A549 (cell line): ENCODE measurements around the gene CYP2E1. TPM values are rescaled to one million over a fixed set of nuclear protein-coding genes. Genes with fewer than 3 reads are reported as not detected.

Experiments
- ATAC-seq, 2 experiments: fragments of 200-7000 bp in 1 of 2; fragments of >200 bp in 1 of 2; cut with Nextera tagmentation in 1 of 2; cut with Tn5 transposase in 1 of 2; 3 replicates each; pipeline versions ENCODE4 v1.8.0 to v1.9.1; 2018 to 2020; ENCODE audit warnings: mild to moderate bottlenecking in 1 of 2, moderate library complexity in 1 of 2
- CTCF ChIA-PET: fragments of 300-600 bp; sonication (Branson Sonifier 250); formaldehyde crosslinking; extraction: SDS; loops from one replicate; lab custom pipeline; 2021; ENCODE audit warnings: antibody characterized with exemption, inconsistent platforms; lab: Yijun Ruan, JAX
- POLR2A ChIA-PET: fragments of 350-600 bp; formaldehyde crosslinking; extraction: SDS; loops from one replicate; lab custom pipeline; 2021; ENCODE audit warnings: antibody characterized with exemption, inconsistent platforms; lab: Yijun Ruan, JAX
- DNase-seq, 2 experiments: peaks; one replicate each; pipeline versions ENCODE4 v3.0.0 to v3.0.0-alpha.2; 2011 to 2016; ENCODE audit warnings: low read depth in 1 of 2, low spot score in 1 of 2
- FAIRE-seq: peaks from 2 replicates; lab custom pipeline; 2011; peaks lifted over from hg19 to GRCh38; lab: Jason Lieb, UNC
- H3K27ac ChIP-seq, 2 experiments: fragments of >200 bp; sonication (Bioruptor Twin); formaldehyde crosslinking; 3 replicates each; pipeline ENCODE4 v1.5.1; 2016 to 2017
- H3K4me1 ChIP-seq: fragments of >200 bp; sonication (Bioruptor Twin); formaldehyde crosslinking; 3 replicates; pipeline ENCODE4 v1.6.1; 2016
- H3K4me2 ChIP-seq: fragments of >200 bp; sonication (Bioruptor Twin); formaldehyde crosslinking; 3 replicates; pipeline ENCODE4 v1.6.1; 2016
- H3K4me3 ChIP-seq: fragments of >200 bp; sonication (Bioruptor Twin); formaldehyde crosslinking; 3 replicates; pipeline ENCODE4 v1.5.1; 2016
- H3K9me3 ChIP-seq: fragments of >200 bp; sonication (Bioruptor Twin); formaldehyde crosslinking; 3 replicates; pipeline ENCODE4 v1.6.1; 2016
- BCL3 ChIP-seq: fragments of >200 bp; sonication (Bioruptor Twin); formaldehyde crosslinking; IDR thresholded peaks from 3 replicates; pipeline ENCODE4 v1.6.1; 2016
- CBX2 ChIP-seq: fragments of 200-600 bp; sonication (generic); IDR thresholded peaks from 2 replicates; pipeline ENCODE4 v1.6.1; 2016; ENCODE audit warnings: low read depth, mild to moderate bottlenecking, borderline replicate concordance
- CBX8 ChIP-seq: fragments of 200-600 bp; sonication (generic); IDR thresholded peaks from 2 replicates; pipeline ENCODE4 v1.6.1; 2016
- CEBPB ChIP-seq, 2 experiments: fragments of >200 bp in 1 of 2; sonication (Bioruptor Twin) in 1 of 2; formaldehyde crosslinking in 1 of 2; IDR thresholded peaks; 2 replicates each; pipeline ENCODE4 v1.6.1; 2012 to 2016
- EHMT2 ChIP-seq: fragments of 200-600 bp; sonication (generic); IDR thresholded peaks from 2 replicates; pipeline ENCODE4 v1.6.1; 2016; ENCODE audit warnings: antibody characterized with exemption, low read depth, mild to moderate bottlenecking, moderate library complexity
- EP300 ChIP-seq, 2 experiments: fragments of >200 bp; sonication (Bioruptor Twin); formaldehyde crosslinking; IDR thresholded peaks; 2 replicates in 1 of 2; 3 replicates in 1 of 2; pipeline ENCODE4 v1.6.1; 2016 to 2017
- ESRRA ChIP-seq: fragments of 150-350 bp; IDR thresholded peaks from 2 replicates; pipeline ENCODE4 v1.6.1; 2014; ENCODE audit warnings: mild to moderate bottlenecking, low read length, borderline replicate concordance
- FOXS1 ChIP-seq: fragments of 250-450 bp; sonication (Bioruptor Pico); IDR thresholded peaks from 2 replicates; pipeline ENCODE4 v1.5.0; 2020; ENCODE audit warnings: mild to moderate bottlenecking, moderate library complexity
- HDAC2 ChIP-seq: fragments of 200-600 bp; sonication (generic); IDR thresholded peaks from 2 replicates; pipeline ENCODE4 v1.6.1; 2016
- HEYL ChIP-seq: fragments of 250-450 bp; sonication (Bioruptor Pico); IDR thresholded peaks from 2 replicates; pipeline ENCODE4 v1.8.0; 2021; ENCODE audit warnings: mild to moderate bottlenecking, moderate library complexity
- HOXB5 ChIP-seq: fragments of 250-450 bp; sonication (Bioruptor Pico); IDR thresholded peaks from 2 replicates; pipeline ENCODE4 v1.5.0; 2020; ENCODE audit warnings: mild to moderate bottlenecking, moderate library complexity
- JUN ChIP-seq, 2 experiments: fragments of >200 bp; sonication (Bioruptor Twin); formaldehyde crosslinking; IDR thresholded peaks; 2 replicates in 1 of 2; 3 replicates in 1 of 2; pipeline ENCODE4 v1.6.1; 2016 to 2017
- KDM1A ChIP-seq: fragments of 200-600 bp; sonication (generic); IDR thresholded peaks from 2 replicates; pipeline ENCODE4 v1.6.1; 2016; ENCODE audit warnings: low read depth, mild to moderate bottlenecking
- MAFK ChIP-seq: fragments of 450-650 bp; IDR thresholded peaks from 2 replicates; pipeline ENCODE4 v1.6.1; 2014; ENCODE audit not compliant: partially characterized antibody
- MAX ChIP-seq: IDR thresholded peaks from 2 replicates; pipeline ENCODE4 v1.6.1; 2012
- NFE2L2 ChIP-seq: fragments of 150-350 bp; conservative IDR thresholded peaks from 2 replicates; pipeline ENCODE4 v1.6.1; 2014; ENCODE audit warnings: low read length
- NPAS2 ChIP-seq: fragments of 250-450 bp; sonication (Bioruptor Pico); IDR thresholded peaks from 2 replicates; pipeline ENCODE4 v1.8.0; 2022; ENCODE audit warnings: mild to moderate bottlenecking, moderate library complexity, borderline replicate concordance
- NR3C1 ChIP-seq: fragments of >200 bp; sonication (Bioruptor Twin); formaldehyde crosslinking; IDR thresholded peaks from 3 replicates; pipeline ENCODE4 v1.6.1; 2017
- PBX3 ChIP-seq: IDR thresholded peaks from 2 replicates; pipeline ENCODE4 v1.6.1; 2012
- PHF8 ChIP-seq: fragments of 200-600 bp; sonication (generic); IDR thresholded peaks from 2 replicates; pipeline ENCODE4 v1.6.1; 2016; ENCODE audit warnings: low read depth, mild to moderate bottlenecking, antibody characterized with exemption, moderate library complexity, borderline replicate concordance
- RARB ChIP-seq: fragments of 250-450 bp; sonication (Bioruptor Pico); IDR thresholded peaks from 2 replicates; pipeline ENCODE4 v1.8.0; 2021; ENCODE audit warnings: mild to moderate bottlenecking, moderate library complexity
- REST ChIP-seq: fragments of 200-600 bp; sonication (generic); IDR thresholded peaks from 2 replicates; pipeline ENCODE4 v1.6.1; 2016; ENCODE audit warnings: antibody characterized with exemption, mild to moderate bottlenecking, moderate library complexity
- TFCP2L1 ChIP-seq: fragments of 250-450 bp; sonication (Bioruptor Pico); IDR thresholded peaks from 2 replicates; pipeline ENCODE4 v1.5.0; 2021; ENCODE audit warnings: mild to moderate bottlenecking
- TP53 ChIP-seq: fragments of 250-450 bp; sonication (Bioruptor Pico); IDR thresholded peaks from 2 replicates; pipeline ENCODE4 v1.5.0; 2021; ENCODE audit warnings: mild to moderate bottlenecking, moderate library complexity
- WGBS: methylation state at CpG from one replicate; pipeline ENCODE4 v1.1.6; 2017; ENCODE audit errors: missing lambda C conversion rate; 5-methylcytosine and 5-hydroxymethylcytosine counted together
- polyA plus RNA-seq, 4 experiments: library from polyadenylated mRNA; depleted of rRNA in 3 of 4; stranded (reverse); fragments of >200 nt; fragmentation: RNase III in 1 of 4; extraction: RNeasy Plus Mini Kit Qiagen cat#74134 plus additional on column Dnase treatment in 1 of 4; gene quantifications; 2 replicates in 3 of 4; 3 replicates in 1 of 4; pipeline ENCODE4 v1.2.3, GENCODE V29; 2011 to 2017

CYP2E1 gene
- polyA plus RNA-seq, 2 of the 4 experiments (the other 2 are of a cell fraction): 0.14 to 0.75 TPM

GRCh38 chr10:133565441-133566294, 38.5 kb downstream of the CYP2E1 start, which contains the start of gene SYCE1:
TSS of gene SYCE1 (minus strand) at chr10:133565583. CDS start at chr10:133565529, 54 bp downstream.
- CTCF ChIA-PET: no interaction called here
- no peak for FAIRE-seq

GRCh38 chr10:133567119-133567518, 40.0 kb downstream of the CYP2E1 start:
- TF ChIP-seq NR3C1 (no peak), CEBPB (IDR thresholded peaks at IDR 0.05) (no peak), KDM1A (no peak), RARB (CRISPR knock-in tag) (no peak), HDAC2 (no peak), HEYL (CRISPR knock-in tag) (no peak), HOXB5 (CRISPR knock-in tag) (no peak), ESRRA (no peak)
- ATAC-seq (no peak), FAIRE-seq (no peak), DNase-seq (no peak)
- ChIA-PET CTCF (no interaction called here), POLR2A (no interaction called here)
- no peaks in the 10 kb centered on the region; the same call in 2 of the 3 replicates for H3K9me3 ChIP-seq
- no peak overlapping the region for H3K27ac ChIP-seq
- H3K4me2 ChIP-seq: no peak overlapping the region
- no peak overlapping the region for H3K4me3 ChIP-seq
- no peaks in the 10 kb centered on the region for H3K4me1 ChIP-seq
- 28% methylated on average over 5 of the region's 5 CpGs for WGBS

More at GRCh38 chr10:133565441-133566294, 38.5 kb downstream of the CYP2E1 start, which contains the start of gene SYCE1:
- ATAC-seq: no peak
- POLR2A ChIA-PET: no interaction called here
- no peak within 1 kb of the TSS for H3K4me3 ChIP-seq
- no peak for DNase-seq
- TF ChIP-seq HEYL (CRISPR knock-in tag): no peak
- no peak for TF ChIP-seq PHF8
- TF ChIP-seq NFE2L2: no peak
- TF ChIP-seq JUN (IDR thresholded peaks at IDR 0.05): no peak
- TF ChIP-seq MAFK: no peak
- TF ChIP-seq CBX8: no peak
- TF ChIP-seq BCL3: no peak
- no peak for TF ChIP-seq FOXS1
- no peak for TF ChIP-seq REST
- no peak for TF ChIP-seq EP300 (IDR thresholded peaks at IDR 0.05)
- no peak for TF ChIP-seq TP53 (CRISPR knock-in tag)
- TF ChIP-seq TFCP2L1 (CRISPR knock-in tag): no peak
- no peak for TF ChIP-seq CBX2
- TF ChIP-seq ESRRA: no peak
- no peak for TF ChIP-seq EHMT2
- no peak for TF ChIP-seq PBX3
- no peak for TF ChIP-seq NR3C1
- TF ChIP-seq MAX: no peak
- no peak for TF ChIP-seq NPAS2
- TF ChIP-seq, all 56 proteins: peak for 0
- Histone ChIP-seq H3K4me2 (no peak within 1 kb of the TSS), H3K27ac (no peak within 1 kb of the TSS), H3K9me3 (no peaks in the 10 kb centered on the region; the same call in 2 of the 3 replicates), H3K4me1 (no peaks in the 10 kb centered on the region)
- 89% methylated on average over 33 of the region's 77 CpGs for WGBS
